B cell (primary cell): Measurements from ENCODE around the gene CREBBP. TPM values are rescaled to one million over a fixed set of nuclear protein-coding genes. Genes with fewer than 3 reads are reported as not detected.

Source experiments
- ATAC-seq: fragments of 200-7000 bp; cut with Tn5 transposase; one replicate; pipeline ENCODE4 v1.10.0; 2021; ENCODE audit warnings: low read depth, mild to moderate bottlenecking, moderate number of reproducible peaks, moderate library complexity
- CTCF ChIA-PET: fragments of 350-600 bp; sonication (Branson Sonifier 250); formaldehyde crosslinking; loops from one replicate; lab custom pipeline; 2021; ENCODE audit warnings: antibody characterized with exemption, inconsistent platforms; lab: Charles Lee
- POLR2A ChIA-PET: fragments of 350-600 bp; sonication (Branson Sonifier 250); formaldehyde crosslinking; loops from one replicate; lab custom pipeline; 2021; ENCODE audit warnings: antibody characterized with exemption; lab: Charles Lee
- DNase-seq: peaks from one replicate; pipeline ENCODE4 v3.0.0; 2013
- H2AFZ ChIP-seq: 2 replicates; pipeline ENCODE4 v1.6.1; 2012; ENCODE audit warnings: mild to moderate bottlenecking, low read depth, low read length; ENCODE audit not compliant: insufficient read depth, poor library complexity, severe bottlenecking
- H3K27ac ChIP-seq, 2 donors: 1 replicate in 1 of 2; 2 replicates in 1 of 2; pipeline ENCODE4 v1.5.1; 2012 to 2013; ENCODE audit warnings: low read length in 2 of 2, mild to moderate bottlenecking in 2 of 2, moderate library complexity in 1 of 2
- H3K27me3 ChIP-seq, 4 experiments: fragments of 200-600 bp in 1 of 4; sonication (generic) in 1 of 4; replicated peaks in 1 of 4; 1 replicate in 2 of 4; 2 replicates in 2 of 4; pipeline versions ENCODE4 v1.6.1 to v1.7.0; 2013 to 2016; ENCODE audit warnings: low read length in 3 of 4, mild to moderate bottlenecking in 2 of 4, mixed read lengths in 1 of 4, moderate library complexity in 1 of 4; ENCODE audit not compliant: insufficient read depth in 4 of 4, control insufficient read depth in 3 of 4; ENCODE audit errors: control extremely low read depth in 1 of 4
- H3K36me3 ChIP-seq, 2 experiments: replicated peaks in 1 of 2; 1 replicate in 1 of 2; 2 replicates in 1 of 2; pipeline versions ENCODE4 v1.6.1 to v1.7.1; 2013; ENCODE audit warnings: low read length in 1 of 2; ENCODE audit not compliant: insufficient read depth in 2 of 2, control insufficient read depth in 1 of 2; ENCODE audit errors: control extremely low read depth in 1 of 2, extremely low read depth in 1 of 2
- H3K4me1 ChIP-seq, 2 donors: fragments of 200-600 bp in 1 of 2; sonication (generic) in 1 of 2; 1 replicate in 1 of 2; 2 replicates in 1 of 2; pipeline versions ENCODE4 v1.5.1 to v1.6.1; 2013 to 2017; ENCODE audit warnings: low read length in 2 of 2; ENCODE audit not compliant: control insufficient read depth in 2 of 2, insufficient read depth in 2 of 2
- H3K4me2 ChIP-seq: replicated peaks from 2 replicates; pipeline ENCODE3; 2012; ENCODE audit warnings: mild to moderate bottlenecking, low read depth, low read length; ENCODE audit not compliant: poor library complexity, severe bottlenecking
- H3K4me3 ChIP-seq, 5 experiments: fragments of 200-600 bp in 1 of 5; sonication (generic) in 1 of 5; 1 replicate in 3 of 5; 2 replicates in 2 of 5; pipeline versions ENCODE4 v1.5.1 to v1.7.0; 2011 to 2016; ENCODE audit warnings: low read length in 4 of 5, mild to moderate bottlenecking in 4 of 5, low read depth in 2 of 5, control low read depth in 1 of 5, moderate library complexity in 1 of 5; ENCODE audit not compliant: insufficient read depth in 1 of 5; ENCODE audit errors: control extremely low read depth in 1 of 5, extremely low read depth in 1 of 5
- H3K79me2 ChIP-seq: fragments of 200-600 bp; sonication (generic); one replicate; pipeline ENCODE4 v1.6.0; 2016; ENCODE audit warnings: low read length; ENCODE audit not compliant: control insufficient read depth, insufficient read depth
- H3K9ac ChIP-seq: fragments of 200-600 bp; sonication (generic); 2 replicates; pipeline ENCODE4 v1.6.1; 2017; ENCODE audit warnings: mild to moderate bottlenecking, low read length, moderate library complexity
- H3K9me3 ChIP-seq, 3 donors: one replicate each; pipeline versions ENCODE4 v1.6.1 to v1.7.1; 2013; ENCODE audit warnings: low read length in 2 of 3; ENCODE audit not compliant: control insufficient read depth in 2 of 3, insufficient read depth in 1 of 3; ENCODE audit errors: control extremely low read depth in 1 of 3
- H4K20me1 ChIP-seq: 2 replicates; pipeline ENCODE4 v1.6.0; 2012; ENCODE audit warnings: mild to moderate bottlenecking, low read length; ENCODE audit not compliant: insufficient read depth, control insufficient read depth, poor library complexity, severe bottlenecking
- H3K27ac Mint-ChIP-seq: one replicate; pipeline ENCODE4 v1.8.0; 2021; ENCODE audit warnings: mixed read lengths
- H3K27me3 Mint-ChIP-seq: one replicate; pipeline ENCODE4 v1.8.0; 2021; ENCODE audit warnings: mixed read lengths
- H3K4me1 Mint-ChIP-seq: one replicate; pipeline ENCODE4 v1.8.0; 2021; ENCODE audit warnings: mixed read lengths
- H3K4me3 Mint-ChIP-seq: one replicate; pipeline ENCODE4 v1.8.0; 2021; ENCODE audit warnings: mixed read lengths
- H3K9me3 Mint-ChIP-seq: one replicate; pipeline ENCODE4 v1.8.0; 2022; ENCODE audit warnings: mixed read lengths; ENCODE audit not compliant: insufficient read depth
- CTCF ChIP-seq: fragments of 200-600 bp; IDR thresholded peaks from one replicate; pipeline ENCODE4 v1.8.0; 2022; ENCODE audit warnings: antibody characterized with exemption, mild to moderate bottlenecking
- EZH2 ChIP-seq: IDR thresholded peaks from 2 replicates; pipeline ENCODE4 v1.6.1; 2012; ENCODE audit warnings: borderline replicate concordance, low read depth, mild to moderate bottlenecking, moderate library complexity, low read length; ENCODE audit not compliant: insufficient read depth, poor library complexity, severe bottlenecking
- WGBS: methylation state at CpG from one replicate; pipeline ENCODE4 v1.1.5; 2013; ENCODE audit warnings: missing lambda C conversion rate; ENCODE audit not compliant: insufficient coverage; 5-methylcytosine and 5-hydroxymethylcytosine counted together
- intact Hi-C: fragments of 100-400 bp; cut with micrococcal nuclease; formaldehyde crosslinking; loops from one replicate; pipeline ENCODE4 v1.10.0; 2022
- polyA plus RNA-seq: library from polyadenylated mRNA; depleted of rRNA; stranded (reverse); fragments of >200 nt; gene quantifications from 2 replicates; pipeline ENCODE4 v1.2.3, GENCODE V29; 2012
- total RNA-seq, 2 donors: library from RNA; stranded (reverse); fragments of 120-200 nt in 1 of 2; gene quantifications; 1 replicate in 1 of 2; 2 replicates in 1 of 2; pipeline versions ENCODE4 v1.2.3 to v1.2.4, GENCODE V29; 2013 to 2022

The CREBBP gene
- total and polyA plus RNA-seq, 2 donors (not counting 1 experiment from before 2014, with no cell fraction given): 27.6 to 206 TPM

- Mint-ChIP-seq H3K27me3 (no peaks in the 10 kb centered on the region), H3K4me3 (no peak overlapping the region), H3K4me1 (no peaks in the 10 kb centered on the region), H3K9me3 (no peaks in the 10 kb centered on the region), H3K27ac (no peak overlapping the region)
- TF ChIP-seq CTCF (no peak), EZH2 (no peak)
- no peak overlapping the region for H3K9ac ChIP-seq
- peaks cover 34% of the 10 kb centered on the region for H3K79me2 ChIP-seq
- no peak overlapping the region for H3K27ac ChIP-seq
- H2AFZ ChIP-seq: no peak overlapping the region
- H3K4me2 ChIP-seq: no peak overlapping the region
- ATAC-seq (no peak), DNase-seq (no peak)
- H3K9me3 ChIP-seq: no peaks in the 10 kb centered on the region
- 97% methylated on average over 5 of the region's 8 CpGs for WGBS
- ChIA-PET POLR2A (no interaction called here), CTCF (no interaction called here)
- peaks cover 6 to 81% of the 10 kb centered on the region in 2 experiments for H3K36me3 ChIP-seq
- intact Hi-C loops: no loop called here
- H3K4me3 ChIP-seq: no peak overlapping the region
- H4K20me1 ChIP-seq: peaks cover 36% of the 10 kb centered on the region
- H3K27me3 ChIP-seq: no peaks in the 10 kb centered on the region
- no peaks in the 10 kb centered on the region for H3K4me1 ChIP-seq
Measured at GRCh38 chr16:3737181-3737580, 143.3 kb downstream of the CREBBP start.

GRCh38 chr16:3736116-3736515 is 144.4 kb downstream of the CREBBP start:
- no peak overlapping the region for H3K4me3 ChIP-seq
- intact Hi-C loops: no loop called here
- no peak overlapping the region for H3K27ac Mint-ChIP-seq
- no peak overlapping the region for H3K4me2 ChIP-seq
- peaks cover 30% of the 10 kb centered on the region for H3K79me2 ChIP-seq
- no peaks in the 10 kb centered on the region for H3K4me1 Mint-ChIP-seq
- no peak for DNase-seq
- no peaks in the 10 kb centered on the region for H3K9me3 ChIP-seq
- no peaks in the 10 kb centered on the region for H3K27me3 ChIP-seq
- TF ChIP-seq CTCF: no peak
- no peak for TF ChIP-seq EZH2
- no peak overlapping the region for H3K9ac ChIP-seq
- POLR2A ChIA-PET: no interaction called here
- H3K27ac ChIP-seq: no peak overlapping the region
- H2AFZ ChIP-seq: no peak overlapping the region
- H3K4me1 ChIP-seq: no peaks in the 10 kb centered on the region
- peaks cover 3 to 83% of the 10 kb centered on the region in 2 experiments for H3K36me3 ChIP-seq
- no peak for ATAC-seq
- 100% methylated on average over 3 of the region's 6 CpGs for WGBS
- peaks cover 44% of the 10 kb centered on the region for H4K20me1 ChIP-seq
- CTCF ChIA-PET: no interaction called here
- H3K4me3 Mint-ChIP-seq: no peak overlapping the region
- no peaks in the 10 kb centered on the region for H3K9me3 Mint-ChIP-seq
- no peaks in the 10 kb centered on the region for H3K27me3 Mint-ChIP-seq
